GM12874 (cell line): ENCODE measurements around the gene TAF11.

Experiments
- TF ChIP-seq, protein P1 (sequence below): IDR thresholded peaks from 2 replicates; pipeline ENCODE4 v1.5.1; 2011; ENCODE audit warnings: low read depth, mild to moderate bottlenecking, control low read depth, low read length, moderate library complexity; ENCODE audit not compliant: insufficient read depth

Gene TAF11

DNA sequence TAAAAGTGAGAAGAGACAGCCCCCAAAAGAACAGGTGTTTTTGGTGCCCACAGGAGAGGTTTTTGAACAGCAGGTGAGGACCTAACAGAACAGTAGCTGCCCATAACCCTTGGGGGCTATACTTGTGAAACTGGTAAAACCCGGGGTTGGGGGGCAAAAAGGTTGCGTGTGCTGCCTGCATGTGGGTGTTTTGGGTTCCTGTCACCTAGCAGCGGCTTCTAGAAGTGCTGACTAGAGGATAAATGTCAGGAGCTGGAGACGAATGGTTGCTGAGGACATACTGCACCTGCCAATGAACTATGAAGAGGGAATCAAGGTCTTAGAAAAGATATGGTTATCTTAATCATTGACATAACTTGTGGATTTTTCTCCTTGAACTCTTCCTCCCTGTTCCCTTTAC lies 16.0 kb downstream of the TAF11 start:
- TF ChIP-seq, protein P1, sequence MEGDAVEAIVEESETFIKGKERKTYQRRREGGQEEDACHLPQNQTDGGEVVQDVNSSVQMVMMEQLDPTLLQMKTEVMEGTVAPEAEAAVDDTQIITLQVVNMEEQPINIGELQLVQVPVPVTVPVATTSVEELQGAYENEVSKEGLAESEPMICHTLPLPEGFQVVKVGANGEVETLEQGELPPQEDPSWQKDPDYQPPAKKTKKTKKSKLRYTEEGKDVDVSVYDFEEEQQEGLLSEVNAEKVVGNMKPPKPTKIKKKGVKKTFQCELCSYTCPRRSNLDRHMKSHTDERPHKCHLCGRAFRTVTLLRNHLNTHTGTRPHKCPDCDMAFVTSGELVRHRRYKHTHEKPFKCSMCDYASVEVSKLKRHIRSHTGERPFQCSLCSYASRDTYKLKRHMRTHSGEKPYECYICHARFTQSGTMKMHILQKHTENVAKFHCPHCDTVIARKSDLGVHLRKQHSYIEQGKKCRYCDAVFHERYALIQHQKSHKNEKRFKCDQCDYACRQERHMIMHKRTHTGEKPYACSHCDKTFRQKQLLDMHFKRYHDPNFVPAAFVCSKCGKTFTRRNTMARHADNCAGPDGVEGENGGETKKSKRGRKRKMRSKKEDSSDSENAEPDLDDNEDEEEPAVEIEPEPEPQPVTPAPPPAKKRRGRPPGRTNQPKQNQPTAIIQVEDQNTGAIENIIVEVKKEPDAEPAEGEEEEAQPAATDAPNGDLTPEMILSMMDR = no peak

DNA sequence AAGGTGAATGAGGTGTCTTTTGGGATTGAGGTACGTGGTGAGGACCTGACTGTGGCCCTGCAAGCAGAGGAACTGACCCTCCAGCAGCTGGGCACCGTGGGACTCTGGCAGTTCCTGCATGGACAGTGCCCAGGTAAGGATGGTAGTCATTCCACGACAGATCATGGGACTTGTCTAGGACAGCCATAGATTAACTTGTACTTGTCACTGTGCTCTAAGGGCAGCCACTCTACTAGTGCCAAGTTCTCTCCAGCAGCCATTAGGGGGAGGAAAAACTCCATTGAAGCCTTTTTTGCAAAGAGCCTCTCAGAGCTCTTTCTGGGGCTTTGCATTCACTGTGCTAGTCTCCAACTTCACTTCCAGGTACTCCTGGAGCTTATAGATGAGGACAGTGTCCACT lies 20.4 kb downstream of the TAF11 start:
- TF ChIP-seq, protein P1 = no peak

DNA sequence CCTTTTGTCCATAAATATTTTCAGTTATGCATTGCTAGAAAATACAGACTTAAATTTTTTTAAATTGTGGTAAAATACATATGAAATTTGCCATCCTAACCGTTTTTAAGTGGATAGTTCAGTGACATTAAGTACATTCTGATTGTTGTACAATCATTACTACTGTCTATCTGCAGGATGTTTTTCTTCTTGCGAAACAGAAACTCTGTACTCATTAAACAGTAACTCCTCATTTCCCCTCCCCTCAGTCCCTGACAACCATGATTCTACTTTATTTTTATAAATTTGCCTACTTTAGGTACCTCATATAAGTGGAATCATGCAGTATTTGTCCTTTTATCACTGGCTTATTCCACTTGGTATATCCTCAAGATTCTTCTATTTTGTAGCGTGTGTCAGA lies 21.3 kb downstream of the TAF11 start:
- TF ChIP-seq, protein P1 = no peak

DNA sequence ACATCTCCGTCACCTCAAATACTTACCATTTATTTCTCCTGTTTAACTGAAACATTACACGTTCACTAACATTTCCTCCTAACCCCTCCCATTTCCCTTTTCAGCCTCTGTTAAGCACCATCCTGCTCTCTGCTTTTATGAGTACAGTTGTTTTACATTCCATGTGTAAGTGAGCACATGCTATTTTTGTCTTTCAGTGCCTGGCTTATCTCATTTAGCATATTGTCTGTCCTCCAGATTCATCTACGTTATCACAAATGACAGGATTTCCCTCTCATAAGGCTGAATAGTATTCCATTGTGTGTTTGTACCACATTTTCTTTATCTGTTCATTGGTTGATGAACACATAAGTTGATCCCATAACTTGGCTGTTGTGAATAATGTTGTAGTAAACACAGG lies 22.7 kb downstream of the TAF11 start:
- TF ChIP-seq, protein P1 = no peak

DNA sequence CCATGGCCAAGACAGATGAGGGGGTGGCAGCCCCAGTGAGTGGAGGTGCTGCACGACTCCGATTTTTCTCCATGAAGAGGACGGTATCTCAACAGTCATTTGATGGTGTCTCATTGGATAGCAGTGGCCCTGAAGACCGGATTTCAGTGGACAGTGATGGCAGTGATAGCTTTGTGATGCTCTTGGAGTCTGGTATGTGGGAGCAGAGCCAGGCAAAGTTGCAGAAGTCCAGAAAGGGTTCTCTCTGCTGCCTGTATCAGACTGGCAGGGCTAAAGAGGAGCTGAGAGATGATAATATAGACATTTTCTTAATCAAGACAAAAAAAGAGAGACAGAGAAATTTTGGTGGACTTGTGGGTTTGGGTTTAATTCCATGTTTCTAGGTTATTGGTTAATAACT lies 23.8 kb downstream of the TAF11 start:
- TF ChIP-seq, protein P1 = no peak

DNA sequence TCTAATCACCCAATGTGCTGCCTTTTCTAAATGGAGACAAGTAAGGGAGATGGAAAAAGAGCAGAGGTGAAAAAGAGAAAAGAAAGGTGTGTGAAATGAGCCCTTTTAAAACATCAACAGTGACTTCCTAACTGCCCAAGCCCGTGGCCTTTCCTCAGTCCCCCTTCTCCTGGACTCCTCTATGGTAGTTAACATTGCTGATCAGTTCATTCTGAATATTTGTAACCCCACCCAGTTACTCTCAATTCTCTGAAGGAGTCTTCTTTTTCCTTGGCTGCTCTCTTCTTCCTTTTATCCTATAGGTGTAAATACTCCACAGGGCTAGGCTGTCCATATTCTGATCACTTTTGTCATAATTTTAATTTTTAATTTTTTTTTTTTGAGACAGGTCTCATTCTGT lies 27.1 kb downstream of the TAF11 start:
- TF ChIP-seq, protein P1 = no peak

DNA sequence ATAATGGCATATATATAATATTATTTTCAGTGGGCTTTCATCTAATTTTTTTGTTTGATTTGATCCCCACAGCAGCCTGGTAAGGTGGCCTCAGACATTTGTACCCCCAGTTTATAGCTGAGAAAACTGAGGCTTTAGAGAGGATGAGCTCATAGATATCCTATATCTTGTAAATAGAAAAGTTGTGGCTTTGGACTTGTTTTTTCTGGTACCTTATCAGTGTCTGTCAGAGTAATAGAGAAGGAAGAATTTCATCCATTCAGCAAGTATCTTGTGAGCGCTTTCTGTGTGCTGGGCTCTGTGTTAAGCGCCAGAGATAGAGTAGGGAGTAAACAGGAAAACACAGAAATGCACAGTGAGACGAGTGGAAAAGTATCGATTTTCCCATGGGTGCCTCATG lies 27.9 kb downstream of the TAF11 start:
- TF ChIP-seq, protein P1 = no peak

DNA sequence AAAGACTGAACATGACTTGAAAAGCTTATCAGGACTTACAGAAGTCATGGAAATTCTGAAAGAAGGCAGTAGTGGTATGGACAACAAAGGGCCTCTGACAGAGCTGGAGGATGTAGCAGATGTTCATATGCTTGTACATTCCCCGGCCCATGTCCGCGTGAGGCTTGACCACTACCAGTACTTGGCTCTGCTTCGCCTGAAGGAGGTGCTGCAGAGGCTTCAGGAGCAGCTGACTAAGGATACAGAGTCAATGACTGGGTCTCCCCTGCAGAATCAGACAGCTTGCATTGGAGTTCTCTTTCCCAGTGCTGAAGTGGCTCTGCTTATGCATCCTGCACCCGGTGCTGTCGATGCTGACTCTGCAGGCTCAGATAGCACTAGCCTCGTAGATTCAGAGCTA lies 29.2 kb downstream of the TAF11 start:
- TF ChIP-seq, protein P1 = no peak
